ENCODE results near the gene CCNYL1.

Gene CCNYL1

GRCh38 chr2:207744050-207744449, 32.6 kb downstream of the CCNYL1 start:
- ChIA-PET CTCF (interaction anchor here (0.6 kb wide), 1 partner anchor 77 kb away, joined by 3 read pairs; no protein-coding TSS in a partner anchor), POLR2A (ENCODE audit: low non-redundant PET) (no interaction called here)
- no peak overlapping the region for H3K27ac ChIP-seq
- DNase-seq (ENCODE audit: low spot score) = no peak
- TF ChIP-seq, protein P1, sequence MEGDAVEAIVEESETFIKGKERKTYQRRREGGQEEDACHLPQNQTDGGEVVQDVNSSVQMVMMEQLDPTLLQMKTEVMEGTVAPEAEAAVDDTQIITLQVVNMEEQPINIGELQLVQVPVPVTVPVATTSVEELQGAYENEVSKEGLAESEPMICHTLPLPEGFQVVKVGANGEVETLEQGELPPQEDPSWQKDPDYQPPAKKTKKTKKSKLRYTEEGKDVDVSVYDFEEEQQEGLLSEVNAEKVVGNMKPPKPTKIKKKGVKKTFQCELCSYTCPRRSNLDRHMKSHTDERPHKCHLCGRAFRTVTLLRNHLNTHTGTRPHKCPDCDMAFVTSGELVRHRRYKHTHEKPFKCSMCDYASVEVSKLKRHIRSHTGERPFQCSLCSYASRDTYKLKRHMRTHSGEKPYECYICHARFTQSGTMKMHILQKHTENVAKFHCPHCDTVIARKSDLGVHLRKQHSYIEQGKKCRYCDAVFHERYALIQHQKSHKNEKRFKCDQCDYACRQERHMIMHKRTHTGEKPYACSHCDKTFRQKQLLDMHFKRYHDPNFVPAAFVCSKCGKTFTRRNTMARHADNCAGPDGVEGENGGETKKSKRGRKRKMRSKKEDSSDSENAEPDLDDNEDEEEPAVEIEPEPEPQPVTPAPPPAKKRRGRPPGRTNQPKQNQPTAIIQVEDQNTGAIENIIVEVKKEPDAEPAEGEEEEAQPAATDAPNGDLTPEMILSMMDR (conservative IDR thresholded peaks at IDR 0.05; ENCODE audit: low read depth) = no peak

DNA sequence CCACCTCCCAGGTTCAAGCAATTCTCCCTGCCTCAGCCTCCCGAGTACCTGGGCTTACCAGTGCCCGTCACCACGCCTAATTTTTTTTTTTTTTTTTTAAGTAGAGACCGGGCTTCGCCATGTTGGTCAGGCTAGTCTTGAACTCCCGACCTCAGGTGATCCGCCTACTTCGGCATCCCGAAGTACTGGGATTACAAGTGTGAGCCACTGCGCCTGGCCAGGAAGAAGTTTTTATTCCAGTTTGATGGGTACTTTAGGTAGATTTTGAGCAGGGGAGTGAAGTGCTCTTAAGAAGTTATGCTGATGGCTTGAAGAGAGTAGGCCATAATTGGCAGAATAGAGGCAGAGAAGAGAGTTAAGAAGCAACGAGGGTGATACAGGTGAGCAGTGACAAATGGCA, 33.0 kb downstream of the CCNYL1 start:
- POLR2A ChIA-PET (ENCODE audit: low non-redundant PET) = no interaction called here
- DNase-seq (ENCODE audit: low spot score) = no peak
- TF ChIP-seq, protein P1 (conservative IDR thresholded peaks at IDR 0.05; ENCODE audit: low read depth) = no peak
- H3K27ac ChIP-seq = no peak overlapping the region
- CTCF ChIA-PET = interaction anchor here (2.0 kb wide), 1 partner anchor 232 kb away, joined by 8 read pairs; no protein-coding TSS in a partner anchor

GRCh38 chr2:207746131-207746530, 34.7 kb downstream of the CCNYL1 start:
- no peak overlapping the region for H3K27ac ChIP-seq
- TF ChIP-seq, protein P1 (conservative IDR thresholded peaks at IDR 0.05; ENCODE audit: low read depth) = peak; percentile 85
- peak; percentile 50 for DNase-seq (ENCODE audit: low spot score)
- POLR2A ChIA-PET (ENCODE audit: low non-redundant PET) = interaction anchor here (0.5 kb wide), 1 partner anchor 114 kb away, joined by 5 read pairs; no protein-coding TSS in a partner anchor
- CTCF ChIA-PET = interaction anchor here (0.6 to 2.0 kb wide), 18 partner anchors 12 to 326 kb away, joined by 3 to 32 read pairs (median 4); no protein-coding TSS in a partner anchor

DNA sequence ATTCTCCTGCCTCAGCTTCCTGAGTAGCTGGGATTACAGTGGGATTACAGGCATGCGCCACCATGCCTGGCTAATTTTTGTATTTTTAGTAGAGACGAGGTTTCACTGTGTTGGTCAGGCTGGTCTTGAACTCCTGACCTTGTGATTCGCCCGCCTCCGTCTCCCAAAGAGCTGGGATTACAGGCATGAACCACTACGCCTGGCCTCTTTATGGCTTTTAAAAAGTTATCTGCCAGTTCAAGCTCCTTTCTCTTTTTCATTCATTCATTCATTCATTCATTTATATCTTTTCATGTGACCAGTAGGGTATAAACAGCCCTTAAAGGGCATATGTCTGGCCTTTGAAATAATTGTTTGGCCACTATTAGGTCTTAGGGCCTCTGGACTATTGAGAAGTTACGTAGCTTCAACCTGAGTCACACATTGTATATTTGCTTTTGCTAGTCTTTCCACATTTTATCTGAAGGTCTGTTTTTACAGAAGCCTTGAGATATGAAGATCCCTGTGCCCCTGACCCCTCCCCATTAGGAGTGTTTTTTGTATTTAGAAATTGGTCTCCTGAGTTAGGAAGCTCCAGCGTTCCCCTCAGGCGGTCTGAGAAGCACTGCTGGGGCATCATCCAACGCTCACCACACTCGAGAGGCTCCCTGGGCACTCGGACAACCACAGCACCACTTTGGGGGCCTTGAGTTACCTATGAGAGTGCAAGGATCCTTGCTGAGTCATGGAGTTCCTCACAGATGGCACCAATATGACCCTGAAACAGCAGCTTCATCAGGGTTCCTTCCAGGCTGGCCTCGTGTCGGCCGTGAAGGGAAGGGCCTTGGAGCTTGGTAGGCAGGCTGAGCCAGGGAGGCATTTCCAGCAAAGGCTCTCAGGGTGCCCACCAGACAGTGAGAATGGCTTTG, 36.5 kb downstream of the CCNYL1 start:
- no peak overlapping the region for H3K27ac ChIP-seq
- no peak for DNase-seq (ENCODE audit: low spot score)
- TF ChIP-seq, protein P1 (conservative IDR thresholded peaks at IDR 0.05; ENCODE audit: low read depth) = no peak
- POLR2A ChIA-PET (ENCODE audit: low non-redundant PET) = no interaction called here
- CTCF ChIA-PET = interaction anchor here (0.6 to 1.1 kb wide), 4 partner anchors 114 to 316 kb away, joined by 3 to 5 read pairs (median 3); no protein-coding TSS in a partner anchor

GRCh38 chr2:207748993-207749392, 37.6 kb downstream of the CCNYL1 start:
- TF ChIP-seq, protein P1 (conservative IDR thresholded peaks at IDR 0.05; ENCODE audit: low read depth) = no peak
- DNase-seq (ENCODE audit: low spot score) = no peak
- ChIA-PET POLR2A (ENCODE audit: low non-redundant PET) (no interaction called here), CTCF (interaction anchor here (0.5 to 1.6 kb wide), 3 partner anchors 291 to 323 kb away, joined by 3 to 6 read pairs (median 5); no protein-coding TSS in a partner anchor)
- no peak overlapping the region for H3K27ac ChIP-seq

GRCh38 chr2:207749873-207750272, 38.4 kb downstream of the CCNYL1 start:
- TF ChIP-seq, protein P1 (conservative IDR thresholded peaks at IDR 0.05; ENCODE audit: low read depth) = no peak
- CTCF ChIA-PET = interaction anchor here (0.5 to 1.6 kb wide), 4 partner anchors 115 to 322 kb away, joined by 3 to 6 read pairs (median 4); no protein-coding TSS in a partner anchor
- no peak for DNase-seq (ENCODE audit: low spot score)
- POLR2A ChIA-PET (ENCODE audit: low non-redundant PET) = no interaction called here
- H3K27ac ChIP-seq = no peak overlapping the region

All from RWPE1 (cell line).